ENCODE data around the gene RAD51B.
"Not testable (repeated sequence)": the region's sequence is repeated elsewhere in the genome, so short reads cannot be mapped to it uniquely, and the experiment has no call there.

Gene RAD51B

GRCh38 chr14:67951529-67952135 lies 132.1 kb downstream of the RAD51B start:
- DNase-seq: no peak

- no peak for DNase-seq
Measured at GRCh38 chr14:67952381-67952780, 132.8 kb downstream of the RAD51B start.

GRCh38 chr14:67952786-67953185 lies 133.2 kb downstream of the RAD51B start:
- DNase-seq: no peak

- DNase-seq: no peak
Measured at GRCh38 chr14:67955261-67955660, 135.7 kb downstream of the RAD51B start.

- no peak for DNase-seq
Measured at GRCh38 chr14:67957946-67958345, 138.4 kb downstream of the RAD51B start.

- no peak for DNase-seq
Measured at GRCh38 chr14:67961676-67962075, 142.1 kb downstream of the RAD51B start.

- DNase-seq: no peak
Measured at GRCh38 chr14:67962215-67962644, 142.7 kb downstream of the RAD51B start.

GRCh38 chr14:67963545-67963944 lies 144.0 kb downstream of the RAD51B start:
- no peak for DNase-seq

- DNase-seq: no peak
Measured at GRCh38 chr14:67963960-67964812, 144.6 kb downstream of the RAD51B start.

GRCh38 chr14:67965696-67966095 lies 146.1 kb downstream of the RAD51B start:
- DNase-seq: no peak

- no peak for DNase-seq
Measured at GRCh38 chr14:67967206-67967605, 147.6 kb downstream of the RAD51B start.

GRCh38 chr14:67967970-67968369 lies 148.4 kb downstream of the RAD51B start:
- not testable (repeated sequence) for DNase-seq

- DNase-seq: no peak
Measured at GRCh38 chr14:67970923-67971322, 151.3 kb downstream of the RAD51B start.

GRCh38 chr14:67971627-67972625 lies 152.3 kb downstream of the RAD51B start:
- DNase-seq: peak; percentile 40

- DNase-seq: no peak
Measured at GRCh38 chr14:67973436-67973835, 153.9 kb downstream of the RAD51B start.

GRCh38 chr14:67975470-67975869 lies 155.9 kb downstream of the RAD51B start:
- no peak for DNase-seq

- DNase-seq: no peak
Measured at GRCh38 chr14:67977434-67978034, 158.0 kb downstream of the RAD51B start.

GRCh38 chr14:67978749-67979148 lies 159.2 kb downstream of the RAD51B start:
- no peak for DNase-seq

GRCh38 chr14:67982711-67983608 lies 163.4 kb downstream of the RAD51B start:
- no peak for DNase-seq

- DNase-seq: no peak
Measured at GRCh38 chr14:67984274-67984673, 164.7 kb downstream of the RAD51B start.

GRCh38 chr14:67986131-67986841 lies 166.7 kb downstream of the RAD51B start:
- no peak for DNase-seq
